ENCODE results near the gene GCK.

DNA sequence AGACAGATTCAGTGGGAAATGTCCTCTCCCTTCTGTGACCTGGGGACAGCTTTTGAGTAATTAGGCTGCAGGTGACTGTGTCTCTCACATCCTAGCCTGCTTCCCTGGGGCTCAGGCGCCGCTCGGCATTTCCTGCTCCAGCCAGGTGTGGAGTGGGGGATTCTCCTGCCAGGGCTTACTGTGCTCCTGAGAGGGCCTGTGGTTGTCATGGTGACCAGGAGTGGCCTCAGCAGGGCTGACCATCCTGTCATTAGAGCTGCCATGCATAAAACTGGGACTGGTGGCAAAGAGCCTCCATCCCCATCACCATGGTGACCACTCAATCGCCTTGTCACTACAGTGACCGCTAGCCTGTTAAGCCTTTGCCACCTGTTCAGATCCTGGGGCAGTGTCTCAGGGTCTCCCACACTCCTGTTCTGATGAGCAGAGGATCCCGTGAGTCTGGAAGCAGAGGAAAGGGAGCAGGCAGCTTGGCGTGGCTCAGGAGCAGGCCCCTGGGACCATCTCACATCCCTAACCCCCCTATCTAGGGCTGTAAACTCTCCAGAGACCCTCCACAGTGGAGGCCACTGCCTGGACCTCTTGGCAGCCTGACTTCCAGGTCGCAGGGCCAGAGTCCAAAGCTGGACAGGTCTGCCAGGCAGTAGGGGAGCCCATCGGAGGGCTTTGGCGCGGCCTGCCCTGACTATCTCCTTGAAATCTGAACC, at the start of gene GCK:
- TF ChIP-seq, protein P1, sequence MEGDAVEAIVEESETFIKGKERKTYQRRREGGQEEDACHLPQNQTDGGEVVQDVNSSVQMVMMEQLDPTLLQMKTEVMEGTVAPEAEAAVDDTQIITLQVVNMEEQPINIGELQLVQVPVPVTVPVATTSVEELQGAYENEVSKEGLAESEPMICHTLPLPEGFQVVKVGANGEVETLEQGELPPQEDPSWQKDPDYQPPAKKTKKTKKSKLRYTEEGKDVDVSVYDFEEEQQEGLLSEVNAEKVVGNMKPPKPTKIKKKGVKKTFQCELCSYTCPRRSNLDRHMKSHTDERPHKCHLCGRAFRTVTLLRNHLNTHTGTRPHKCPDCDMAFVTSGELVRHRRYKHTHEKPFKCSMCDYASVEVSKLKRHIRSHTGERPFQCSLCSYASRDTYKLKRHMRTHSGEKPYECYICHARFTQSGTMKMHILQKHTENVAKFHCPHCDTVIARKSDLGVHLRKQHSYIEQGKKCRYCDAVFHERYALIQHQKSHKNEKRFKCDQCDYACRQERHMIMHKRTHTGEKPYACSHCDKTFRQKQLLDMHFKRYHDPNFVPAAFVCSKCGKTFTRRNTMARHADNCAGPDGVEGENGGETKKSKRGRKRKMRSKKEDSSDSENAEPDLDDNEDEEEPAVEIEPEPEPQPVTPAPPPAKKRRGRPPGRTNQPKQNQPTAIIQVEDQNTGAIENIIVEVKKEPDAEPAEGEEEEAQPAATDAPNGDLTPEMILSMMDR (IDR thresholded peaks at IDR 0.05), result no peak
- TF ChIP-seq POLR2A (IDR thresholded peaks at IDR 0.05), result peak in 1 of 3 donors; percentile 29
